HG02870 (cell line): ENCODE measurements around the gene MAFB.
"Not testable (repeated sequence)": the region's sequence is repeated elsewhere in the genome, so short reads cannot be mapped to it uniquely, and the experiment has no call there.

Source experiments
- ATAC-seq: cut with Tn5 transposase; IDR thresholded peaks from one replicate; pipeline ENCODE4 v1.9.1; 2021; ENCODE audit warnings: mild to moderate bottlenecking, moderate library complexity; ENCODE audit not compliant: unreplicated experiment

Gene MAFB

DNA sequence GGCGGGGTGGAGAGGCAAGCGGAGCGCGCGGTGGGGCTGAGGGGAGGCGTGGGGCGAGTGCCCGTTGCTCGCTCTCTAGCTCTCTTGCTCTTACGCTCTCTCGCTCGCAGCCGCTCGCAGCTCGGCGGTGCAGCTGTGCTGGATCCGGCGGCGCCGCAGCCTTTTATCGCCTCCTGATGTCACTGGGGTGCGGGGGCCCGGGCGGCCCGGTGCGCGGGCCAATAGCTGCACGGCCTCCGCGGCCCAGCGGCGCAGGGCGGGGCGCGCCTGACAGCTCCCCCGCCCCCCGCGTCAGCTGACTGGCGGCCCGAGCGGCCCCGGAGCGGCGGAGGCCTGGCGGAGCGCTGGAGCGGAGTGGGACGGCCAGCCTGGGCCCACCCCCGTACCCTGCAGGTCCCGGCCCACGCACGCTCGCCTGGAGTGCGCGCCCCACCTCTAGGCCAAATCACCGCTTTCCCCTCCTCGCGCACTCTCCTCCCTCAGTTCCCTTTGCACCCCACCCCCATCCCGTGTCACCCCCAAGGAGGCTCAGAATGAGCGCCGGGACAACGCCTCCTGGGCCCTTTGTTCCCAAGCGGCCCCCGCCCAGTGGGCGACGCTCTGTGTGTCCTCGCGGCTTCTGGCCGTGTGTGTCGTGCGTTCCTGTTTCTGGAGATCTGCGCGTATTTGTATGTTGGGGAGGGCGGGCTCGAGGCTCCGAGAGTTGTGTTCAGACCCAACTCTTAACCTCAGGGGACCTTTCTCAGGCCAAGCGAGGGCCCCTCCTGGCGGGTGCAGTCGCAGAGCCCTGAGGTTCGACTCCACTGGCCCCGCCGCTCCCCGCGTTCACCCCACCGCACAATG is at the start of gene MAFB:
Gene MAFB (minus strand): TSS at position 137 of the 843 bp plus-strand sequence. CDS start 386 bp downstream, outside the sequence.
- ATAC-seq, result peak; percentile 47

DNA sequence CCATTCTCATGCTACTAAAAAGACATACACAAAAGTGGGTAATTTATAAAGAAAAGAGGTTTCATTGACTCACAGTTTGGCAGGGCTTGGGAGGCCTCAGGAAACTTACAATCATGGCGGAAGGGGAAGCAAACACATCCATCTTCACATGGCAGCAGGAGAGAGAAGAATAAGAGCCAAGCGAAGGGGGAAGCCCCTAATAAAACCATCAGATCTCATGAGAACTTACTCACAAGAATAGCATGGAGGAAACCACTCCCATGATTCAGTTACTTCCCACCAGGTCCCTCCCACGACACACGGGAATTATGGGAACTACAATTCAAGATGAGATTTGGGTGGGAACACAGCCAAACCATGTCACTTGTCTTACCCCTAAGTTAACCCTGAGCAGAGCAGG is 47.4 kb upstream of the MAFB start:
- not testable (repeated sequence) for ATAC-seq

DNA sequence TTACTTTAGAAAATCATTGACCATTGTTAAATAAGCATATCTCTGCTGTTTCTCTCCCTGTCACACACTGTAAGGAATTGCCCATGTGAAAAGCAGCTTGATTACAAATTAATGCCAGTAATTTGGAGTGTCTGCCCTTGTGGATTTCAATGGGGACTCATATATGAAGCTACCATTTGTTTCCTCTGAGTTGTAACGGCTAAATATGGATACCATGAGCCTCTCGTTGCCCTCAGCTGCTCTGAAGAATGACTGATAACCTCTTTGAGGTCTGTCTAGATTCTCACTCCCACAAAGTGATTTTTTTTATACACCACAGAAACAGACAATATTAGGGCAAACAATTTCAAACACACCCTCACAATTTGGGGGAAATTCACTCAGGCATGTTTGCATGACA is 40.0 kb upstream of the MAFB start:
- ATAC-seq, result no peak

DNA sequence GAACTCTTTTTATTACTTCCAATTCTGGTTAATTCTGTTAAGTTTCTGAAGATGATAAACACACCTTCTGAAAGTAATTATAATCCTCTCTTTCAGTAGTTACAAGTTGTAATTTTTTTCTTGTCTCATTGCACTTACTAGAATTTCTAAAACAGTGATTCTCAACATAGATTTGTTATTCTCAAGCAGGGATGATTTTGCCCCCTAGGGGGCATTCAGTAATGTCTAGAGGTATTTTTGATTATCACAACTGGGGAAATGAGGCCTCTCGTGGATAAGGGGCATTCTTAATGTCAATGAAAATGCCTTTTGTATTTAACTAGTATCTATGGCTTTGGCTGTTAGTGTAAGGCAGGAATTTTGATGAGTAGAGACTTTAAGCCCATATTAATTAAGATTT is 39.4 kb upstream of the MAFB start:
- ATAC-seq, result no peak

DNA sequence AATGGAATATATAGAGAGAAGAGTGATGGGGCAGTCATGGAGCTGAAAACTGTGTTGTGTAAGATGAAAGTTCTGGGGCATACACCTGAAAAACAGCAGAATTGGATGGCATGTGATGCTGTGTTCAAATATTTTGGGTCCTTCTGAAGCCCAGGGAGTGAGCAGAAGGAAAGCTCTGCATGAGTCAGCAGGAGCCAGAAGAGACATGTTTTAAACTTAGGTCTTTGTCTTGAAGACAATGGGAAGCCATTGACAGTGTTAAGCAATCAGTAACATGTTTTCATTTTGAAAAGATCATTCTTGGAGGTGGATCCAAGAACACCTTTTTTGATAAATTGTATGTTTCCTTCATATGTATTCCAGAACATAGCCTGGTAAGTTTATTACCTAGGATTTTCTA is 38.9 kb upstream of the MAFB start:
- ATAC-seq, result no peak

DNA sequence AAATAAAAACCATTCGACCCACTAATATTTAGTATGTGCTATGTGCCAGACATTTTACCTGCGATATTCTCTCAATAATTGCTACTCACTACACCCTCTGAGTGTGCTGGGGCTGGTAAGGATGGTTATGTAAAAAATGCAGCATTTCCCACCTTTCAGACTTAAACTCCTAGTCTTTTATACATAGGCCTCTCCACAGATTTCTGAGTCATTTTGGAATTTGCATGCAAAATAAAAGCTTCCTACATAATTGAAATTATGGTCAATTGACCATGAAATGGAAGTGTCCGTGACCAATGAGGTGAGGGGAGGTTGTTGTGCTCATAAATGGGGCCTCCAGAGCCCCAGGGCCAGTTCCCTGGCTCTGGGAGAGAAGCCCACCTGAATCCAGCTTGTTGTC is 37.7 kb upstream of the MAFB start:
- ATAC-seq, result no peak

DNA sequence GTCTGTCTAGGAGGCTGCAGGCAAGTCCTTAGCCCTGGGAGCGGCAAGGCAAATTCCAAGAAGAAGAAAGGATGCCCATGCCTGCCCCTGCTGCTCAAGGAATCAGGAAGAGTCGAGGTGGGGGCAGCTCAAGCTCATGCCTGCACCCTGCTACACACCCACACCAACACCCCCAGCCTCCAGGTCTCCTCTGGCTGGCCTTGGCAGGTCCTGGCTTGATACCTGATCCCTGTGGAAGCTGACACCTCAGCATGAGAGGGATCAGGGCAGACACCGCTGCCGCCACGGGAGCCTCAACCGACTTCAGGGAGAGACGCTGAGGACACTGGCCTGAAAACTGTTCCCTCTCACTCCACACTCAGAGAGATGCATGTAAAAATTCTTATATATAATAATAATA is 35.5 kb upstream of the MAFB start:
- ATAC-seq, result no peak

DNA sequence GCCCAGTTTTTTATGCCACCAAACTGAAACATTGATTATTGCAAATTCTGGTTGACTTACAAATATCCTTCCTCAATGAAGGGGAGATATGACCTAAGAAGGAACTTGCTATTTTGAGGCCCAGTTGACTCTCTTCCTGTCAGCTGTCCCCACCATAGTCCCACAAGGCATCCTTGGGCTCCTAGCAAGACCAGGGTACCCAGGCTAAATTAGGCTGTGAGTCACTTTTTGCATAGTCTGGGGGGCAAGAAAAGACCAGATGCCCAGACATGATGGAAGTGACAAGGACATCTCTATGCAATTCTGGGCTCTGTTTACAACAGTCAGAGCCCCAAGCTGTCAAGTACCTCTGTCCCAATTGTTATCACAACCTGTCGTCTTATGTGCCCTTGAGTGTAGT is 31.8 kb upstream of the MAFB start:
- no peak for ATAC-seq

DNA sequence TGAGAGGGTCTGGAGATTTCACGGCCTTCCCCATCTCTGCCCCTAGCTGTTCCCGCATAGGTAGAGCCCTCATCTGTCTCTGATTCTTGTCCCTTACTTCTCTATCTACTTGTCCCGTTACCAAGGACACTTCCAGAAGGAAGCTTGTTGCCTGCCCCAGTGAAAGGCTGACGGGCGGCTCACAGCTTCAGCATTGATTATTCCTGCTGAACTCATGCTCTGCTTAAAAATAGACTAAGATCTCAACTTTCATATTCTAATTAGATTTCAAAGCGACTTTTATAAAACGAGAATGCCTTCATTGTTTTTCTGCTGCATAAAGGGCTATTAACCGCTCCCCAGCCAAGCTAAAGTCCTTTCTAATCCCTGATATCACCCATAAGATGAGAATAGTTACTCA is 31.1 kb upstream of the MAFB start:
- no peak for ATAC-seq

DNA sequence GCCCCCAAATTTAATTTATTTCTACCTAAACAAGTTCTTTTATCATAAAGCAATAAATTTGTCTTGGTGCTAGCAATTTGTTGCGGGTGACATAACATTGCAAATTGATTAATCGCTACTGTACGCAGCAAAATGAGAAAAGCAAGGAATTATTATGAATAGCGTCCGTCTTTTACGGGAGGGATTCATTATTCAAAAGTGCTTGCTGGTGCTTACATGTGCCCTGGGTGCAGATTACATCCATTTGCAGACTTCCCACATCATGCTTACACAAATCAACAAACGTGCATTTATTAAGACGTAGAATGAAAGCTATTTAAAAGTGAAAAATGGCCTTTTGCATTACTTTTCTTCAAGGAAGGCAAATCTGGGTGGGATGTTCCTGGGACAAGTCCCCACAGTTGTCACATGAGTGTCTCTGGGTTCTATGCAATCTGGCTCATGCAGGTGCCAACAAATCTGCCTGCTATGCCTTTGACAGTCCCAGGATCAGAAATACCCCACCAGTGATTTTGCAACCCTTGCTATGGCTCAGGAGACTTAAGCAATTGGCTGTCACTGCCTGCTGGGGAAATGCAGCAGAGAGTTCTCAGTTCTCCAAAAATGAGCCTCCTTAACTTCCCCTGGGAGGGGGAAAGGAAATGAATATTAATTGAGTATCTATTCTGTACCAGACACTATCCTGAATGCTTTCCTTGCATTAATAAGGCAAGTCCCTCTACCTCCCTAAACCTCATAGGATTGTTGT is 30.1 kb upstream of the MAFB start:
- ATAC-seq, result no peak

DNA sequence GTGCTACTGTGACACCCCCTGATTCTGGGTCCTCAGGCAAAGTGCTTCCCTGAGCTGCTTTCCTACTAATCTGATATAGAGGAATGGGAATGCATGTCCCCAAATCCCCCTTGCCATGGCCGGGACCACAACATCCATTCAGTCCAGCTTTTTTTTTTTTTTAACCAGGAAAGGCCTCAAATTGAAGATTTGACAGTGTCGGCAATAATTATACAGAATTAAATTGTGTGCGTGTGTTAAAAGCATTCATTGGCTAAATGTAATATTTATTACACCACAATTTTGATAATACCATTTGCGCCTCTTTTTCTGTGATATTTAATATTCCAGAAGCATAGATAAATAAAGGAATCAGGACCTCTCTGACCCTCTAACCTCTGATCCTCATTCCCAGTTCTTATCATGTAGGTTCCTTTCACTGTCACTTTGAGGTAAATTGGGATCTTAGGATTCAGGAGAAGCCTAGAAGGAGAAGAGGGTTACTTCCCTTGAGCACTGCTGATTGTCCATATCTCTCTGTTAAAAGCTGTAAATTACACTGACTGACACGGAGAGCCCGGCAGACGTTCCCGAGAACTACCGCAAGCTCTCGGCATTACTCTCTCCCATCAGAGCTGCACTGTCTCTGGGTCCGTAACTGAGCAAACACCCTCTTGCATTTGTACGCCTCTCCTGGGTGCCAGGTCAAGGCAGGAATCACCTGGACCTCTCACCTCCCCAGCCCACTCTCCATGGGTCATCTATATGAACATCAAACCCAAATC is 29.4 kb upstream of the MAFB start:
- no peak for ATAC-seq

DNA sequence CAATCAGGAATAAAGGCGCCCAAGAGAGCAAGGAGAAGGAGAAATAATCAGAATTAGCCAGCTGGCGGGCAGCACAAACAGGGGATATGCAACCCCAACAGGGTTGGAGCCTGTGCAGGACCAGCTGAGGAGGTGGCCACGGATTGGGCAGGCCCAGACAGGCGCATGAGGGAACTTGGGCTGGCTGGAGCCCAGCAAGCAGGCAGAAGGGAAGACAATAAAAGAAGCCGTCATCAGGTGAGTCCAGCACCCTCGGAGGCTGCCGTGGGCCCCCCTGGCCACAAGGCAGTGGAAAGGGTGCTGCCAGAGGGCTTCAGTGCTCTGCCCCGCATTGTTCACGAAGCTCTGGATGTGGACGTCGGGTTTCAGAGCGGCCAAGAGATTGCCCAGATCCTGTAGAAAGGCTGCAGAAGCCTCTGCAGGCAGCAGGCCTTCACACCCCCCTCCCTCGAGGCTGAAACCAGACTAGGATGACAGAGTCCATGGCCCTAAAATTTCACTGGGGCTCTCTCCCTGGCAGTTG is 28.4 kb upstream of the MAFB start:
- ATAC-seq, result no peak

DNA sequence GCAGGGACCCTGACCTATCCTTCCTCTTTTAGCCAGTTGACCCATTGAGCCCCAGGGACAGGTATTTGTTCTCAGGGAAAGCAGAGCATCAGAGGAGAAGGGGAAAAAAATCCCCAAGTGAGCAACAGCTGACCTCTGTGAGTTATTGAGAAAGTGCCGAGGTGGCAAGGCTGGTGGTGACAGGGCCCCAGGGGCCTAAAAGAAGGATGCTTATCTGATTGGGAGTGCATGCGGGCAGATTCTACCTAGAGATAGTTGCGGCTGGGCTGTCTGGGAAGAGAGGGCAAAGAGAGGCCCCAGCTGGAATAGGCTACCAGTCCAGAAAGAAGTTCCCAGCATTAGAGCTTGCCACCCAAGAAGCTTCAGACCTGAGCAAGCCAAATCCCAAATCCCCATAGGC is 26.5 kb upstream of the MAFB start:
- no peak for ATAC-seq

DNA sequence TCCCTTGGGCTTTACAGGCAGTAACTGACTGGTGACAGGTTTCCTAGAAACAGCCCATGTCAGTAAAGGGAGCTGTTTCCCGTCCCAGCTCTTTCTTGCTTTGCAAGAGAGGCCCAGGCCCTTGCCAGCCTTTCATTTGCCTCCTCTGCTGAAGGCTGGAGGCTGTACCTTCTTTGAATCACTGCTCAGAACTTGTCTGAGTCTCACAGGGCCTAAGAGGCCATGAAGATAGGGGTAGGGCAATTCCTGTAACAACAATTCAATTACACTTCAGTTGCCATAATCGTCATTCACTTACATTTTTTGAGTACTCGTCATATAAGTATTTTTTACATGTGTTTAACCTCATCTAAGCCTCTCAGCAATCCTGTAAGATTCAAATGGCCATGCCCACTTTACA is 25.9 kb upstream of the MAFB start:
- ATAC-seq, result no peak

DNA sequence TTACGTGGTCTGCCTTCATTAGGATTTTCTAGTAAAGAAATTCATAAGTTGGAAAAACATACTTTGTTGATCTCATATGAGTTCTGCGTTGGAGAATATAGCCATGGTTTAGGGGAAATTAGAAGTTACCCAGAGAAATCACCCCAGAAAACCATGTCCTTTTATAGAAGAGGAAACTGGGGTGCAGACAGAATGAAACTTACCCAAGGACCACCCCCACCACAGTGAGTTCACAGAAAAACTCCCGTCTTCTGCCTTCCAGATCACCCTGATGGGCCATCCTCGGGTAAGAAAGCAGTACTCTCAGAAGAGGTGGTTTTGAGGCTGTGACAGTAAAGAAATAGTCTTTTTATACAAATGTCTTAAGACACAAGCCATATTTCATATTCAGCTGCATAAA is 25.1 kb upstream of the MAFB start:
- ATAC-seq, result no peak

DNA sequence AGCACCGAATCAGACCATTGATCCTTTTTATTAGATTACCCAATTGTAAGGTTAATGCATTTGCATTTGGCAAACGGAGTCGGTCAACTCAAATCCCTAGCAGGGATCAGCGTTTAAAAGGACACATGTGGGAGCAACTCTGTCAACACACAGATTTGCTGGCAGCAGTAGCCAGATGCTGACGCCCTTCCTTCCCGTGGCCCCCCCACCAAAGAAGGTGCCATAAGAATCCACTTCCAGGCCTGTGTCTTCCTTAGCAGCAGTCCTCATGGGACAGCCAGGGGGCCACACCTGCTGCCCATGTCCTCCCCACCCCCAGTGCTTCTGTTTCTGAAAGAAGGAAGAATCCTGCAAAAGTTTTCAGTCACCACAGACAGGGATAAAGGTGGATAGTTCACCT is 24.5 kb upstream of the MAFB start:
- ATAC-seq, result no peak

DNA sequence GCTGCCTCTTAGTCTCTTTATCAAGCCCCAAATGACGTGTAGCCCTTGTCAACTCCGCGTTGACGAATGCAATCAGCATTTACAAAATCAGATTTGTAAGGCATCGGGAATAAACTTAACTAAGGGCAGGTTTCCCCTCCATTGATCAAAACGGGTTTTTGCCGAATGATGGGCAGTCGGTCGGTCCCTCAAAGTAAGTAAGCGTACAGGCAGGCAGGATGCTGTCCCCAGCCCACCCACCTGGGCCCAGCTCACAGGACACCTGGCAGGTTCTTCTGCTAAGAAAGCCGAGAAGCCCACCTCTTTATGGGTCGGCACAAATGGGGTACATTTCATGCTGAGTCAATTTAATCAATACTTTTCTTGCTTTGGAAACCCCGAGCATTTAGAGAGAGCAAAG is 22.0 kb upstream of the MAFB start:
- no peak for ATAC-seq

DNA sequence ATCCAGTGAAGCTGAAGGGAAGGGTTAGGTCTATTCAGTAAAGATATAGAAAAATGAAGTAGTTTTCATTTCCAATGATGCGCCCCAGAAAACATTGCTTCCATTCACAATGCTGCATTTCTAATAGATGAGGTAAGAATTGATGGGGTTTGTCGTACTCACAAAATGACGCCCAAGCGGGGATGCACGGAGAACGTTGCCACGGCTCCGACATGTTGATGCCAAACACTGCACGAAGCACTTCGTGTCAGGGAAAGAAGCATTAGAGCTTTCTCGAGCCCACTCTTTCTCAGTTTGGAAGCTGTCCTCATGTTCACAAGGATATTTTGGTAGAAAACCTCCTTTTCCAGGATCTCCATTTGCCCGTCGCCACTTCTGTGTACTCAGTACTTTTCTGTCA is 21.6 kb upstream of the MAFB start:
- ATAC-seq, result no peak

DNA sequence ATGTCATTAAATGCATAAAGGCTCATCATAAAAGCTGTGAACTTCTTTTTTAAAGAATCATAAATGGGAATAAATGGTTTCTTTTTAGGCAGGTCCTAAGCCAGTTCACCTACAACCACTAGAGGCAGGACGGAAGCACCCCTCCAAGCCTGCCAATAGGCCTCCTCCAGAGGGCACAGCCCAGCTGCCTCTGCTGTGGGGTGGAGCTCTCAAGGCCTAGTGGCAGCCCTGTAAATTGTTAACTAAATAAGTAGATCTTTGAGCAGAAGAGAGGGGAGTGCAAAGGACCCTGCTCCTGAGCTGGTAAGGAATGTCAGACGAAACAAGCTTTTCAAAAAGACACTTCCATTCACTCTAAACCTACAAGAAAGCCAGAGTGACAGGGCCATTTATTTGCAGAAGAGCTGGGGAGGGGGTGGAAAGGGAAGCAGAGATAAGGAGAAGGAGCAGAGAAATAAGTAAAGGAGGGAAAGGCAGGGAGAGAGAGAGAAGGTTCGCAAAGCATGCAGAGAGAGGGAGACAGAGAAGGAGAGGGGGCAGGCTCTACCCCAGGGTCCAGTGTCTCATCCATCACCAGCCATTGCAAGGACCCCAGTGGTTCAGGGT is 18.0 kb upstream of the MAFB start:
- ATAC-seq, result no peak

DNA sequence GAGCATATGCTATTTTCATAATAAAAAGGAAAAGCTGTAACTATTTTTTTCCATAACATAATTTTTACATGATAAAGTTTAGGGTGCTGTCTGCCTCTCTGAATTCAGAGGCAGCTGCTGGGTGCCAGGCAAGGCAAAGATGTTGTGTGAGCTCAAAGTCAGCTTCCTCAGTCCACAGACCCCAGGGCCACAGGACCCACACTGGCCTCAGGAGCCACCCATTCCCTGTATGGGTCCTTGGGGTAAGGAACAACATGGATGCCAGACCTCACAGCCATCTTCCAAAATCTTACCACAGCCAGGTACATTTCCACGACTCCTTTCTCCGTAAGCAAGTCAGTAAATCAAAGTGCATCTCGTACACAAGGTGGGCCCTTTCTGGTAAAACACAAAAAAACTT is 16.4 kb upstream of the MAFB start:
- no peak for ATAC-seq

DNA sequence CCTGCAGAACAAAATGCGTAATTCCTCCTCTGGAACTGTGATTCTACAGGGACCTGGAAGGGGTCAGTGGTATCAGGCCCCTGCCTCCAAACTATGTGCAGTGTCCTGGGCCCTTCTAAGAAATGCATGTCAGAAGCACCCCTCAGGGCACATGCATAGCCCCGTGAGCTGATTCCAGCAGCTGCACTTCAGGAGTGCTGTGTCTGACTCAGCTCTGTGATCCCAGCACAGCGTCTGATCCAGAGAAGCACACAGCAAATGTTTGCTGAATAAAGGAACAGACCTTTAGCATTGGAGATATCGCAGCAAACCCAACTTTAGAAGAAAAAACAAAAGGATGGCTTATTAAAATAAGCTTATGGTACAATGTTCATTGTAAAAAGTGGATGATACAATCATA is 15.8 kb upstream of the MAFB start:
- ATAC-seq, result no peak
